Measurements from ENCODE around the gene CELF2. TPM values are rescaled to one million over a fixed set of nuclear protein-coding genes. Genes with fewer than 3 reads are reported as not detected.

Gene CELF2
- total RNA-seq, 1 donor from 2014 or later = 110 TPM

- Histone ChIP-seq H3K27me3 (peaks cover 12% of the 10 kb centered on the region), H3K27ac (peak overlapping the region; percentile 11), H3K36me3 (no peaks in the 10 kb centered on the region), H3K4me3 (peak overlapping the region; percentile 63), H3K4me1 (peaks cover 11% of the 10 kb centered on the region), H3K9me3 (no peaks in the 10 kb centered on the region)
- ATAC-seq (no peak), DNase-seq (no peak)
- intact Hi-C loops (cut with DNase I) = no loop called here
- no peak for TF ChIP-seq CTCF (IDR thresholded peaks at IDR 0.05)
These were observed 2.3 kb downstream of the CELF2 start for GRCh38 chr10:11019724-11020547.

GRCh38 chr10:11020548-11020942, 2.9 kb downstream of the CELF2 start:
- peaks cover 12% of the 10 kb centered on the region for H3K27me3 ChIP-seq
- H3K4me3 ChIP-seq = peak overlapping the region; percentile 63
- no peaks in the 10 kb centered on the region for H3K36me3 ChIP-seq
- ATAC-seq (no peak), DNase-seq (no peak)
- peaks cover 11% of the 10 kb centered on the region for H3K4me1 ChIP-seq
- H3K27ac ChIP-seq = peak overlapping the region; percentile 11
- H3K9me3 ChIP-seq = no peaks in the 10 kb centered on the region
- TF ChIP-seq CTCF (IDR thresholded peaks at IDR 0.05) = no peak
- intact Hi-C loops (cut with DNase I) = no loop called here

- intact Hi-C loops (cut with DNase I) = no loop called here
- DNase-seq = no peak
- H3K9me3 ChIP-seq = no peaks in the 10 kb centered on the region
- TF ChIP-seq CTCF (IDR thresholded peaks at IDR 0.05) = no peak
- H3K27me3 ChIP-seq = peaks cover 7% of the 10 kb centered on the region
- H3K4me1 ChIP-seq = peaks cover 11% of the 10 kb centered on the region
- no peaks in the 10 kb centered on the region for H3K36me3 ChIP-seq
- no peak for ATAC-seq
- no peak overlapping the region for H3K27ac ChIP-seq
- no peak overlapping the region for H3K4me3 ChIP-seq
These were observed 4.5 kb downstream of the CELF2 start for GRCh38 chr10:11022213-11022612.

- TF ChIP-seq CTCF (IDR thresholded peaks at IDR 0.05) = no peak
- Histone ChIP-seq H3K4me3 (no peak overlapping the region), H3K27ac (no peak overlapping the region), H3K27me3 (peaks cover 7% of the 10 kb centered on the region), H3K4me1 (peaks cover 11% of the 10 kb centered on the region), H3K9me3 (no peaks in the 10 kb centered on the region), H3K36me3 (no peaks in the 10 kb centered on the region)
- ATAC-seq (no peak), DNase-seq (no peak)
- intact Hi-C loops (cut with DNase I) = no loop called here
These were observed 5.6 kb downstream of the CELF2 start for GRCh38 chr10:11023009-11023953.

- H3K4me3 ChIP-seq = no peak overlapping the region
- intact Hi-C loops (cut with DNase I) = no loop called here
- peaks cover 11% of the 10 kb centered on the region for H3K4me1 ChIP-seq
- no peaks in the 10 kb centered on the region for H3K9me3 ChIP-seq
- H3K27me3 ChIP-seq = peaks cover 5% of the 10 kb centered on the region
- no peak for TF ChIP-seq CTCF (IDR thresholded peaks at IDR 0.05)
- H3K27ac ChIP-seq = no peak overlapping the region
- DNase-seq (no peak), ATAC-seq (peak; percentile 73)
- no peaks in the 10 kb centered on the region for H3K36me3 ChIP-seq
These were observed 6.9 kb downstream of the CELF2 start for GRCh38 chr10:11024596-11024995.
